Aorta (tissue), 5 donors: ENCODE measurements around the gene CDK5RAP3. TPM values are rescaled to one million over a fixed set of nuclear protein-coding genes. Genes with fewer than 3 reads are reported as not detected.

Experiments
- ATAC-seq: fragments of 200-7000 bp; cut with Tn5 transposase; one replicate; pipeline ENCODE4 v1.9.1; 2022; ENCODE audit warnings: moderate library complexity; ENCODE audit not compliant: low FRiP score
- DNase-seq, 2 donors: peaks; one replicate each; pipeline ENCODE4 v3.0.0-alpha.2; 2020
- H3K27ac ChIP-seq, 2 donors: one replicate each; pipeline ENCODE4 v1.5.1; 2013; ENCODE audit warnings: low read length in 2 of 2, mild to moderate bottlenecking in 2 of 2, moderate library complexity in 2 of 2, control low read depth in 1 of 2, inconsistent platforms in 1 of 2, low read depth in 1 of 2
- H3K27me3 ChIP-seq, 2 donors: one replicate each; pipeline ENCODE4 v1.6.1; 2013; ENCODE audit warnings: control low read depth in 1 of 2, low read length in 1 of 2, mild to moderate bottlenecking in 1 of 2, moderate library complexity in 1 of 2; ENCODE audit not compliant: insufficient read depth in 2 of 2, control insufficient read depth in 1 of 2
- H3K36me3 ChIP-seq, 2 donors: one replicate each; pipeline ENCODE4 v1.6.1; 2013; ENCODE audit warnings: control low read depth in 1 of 2, low read length in 1 of 2, mild to moderate bottlenecking in 1 of 2; ENCODE audit not compliant: insufficient read depth in 2 of 2, control insufficient read depth in 1 of 2
- H3K4me1 ChIP-seq, 2 donors: one replicate each; pipeline ENCODE4 v1.6.1; 2013; ENCODE audit warnings: low read length in 2 of 2, control low read depth in 1 of 2, mild to moderate bottlenecking in 1 of 2, moderate library complexity in 1 of 2; ENCODE audit not compliant: insufficient read depth in 2 of 2, control insufficient read depth in 1 of 2
- H3K4me3 ChIP-seq, 2 donors: one replicate each; pipeline ENCODE4 v1.5.1; 2013; ENCODE audit warnings: low read length in 2 of 2, control low read depth in 1 of 2, mild to moderate bottlenecking in 1 of 2
- H3K9me3 ChIP-seq: one replicate; pipeline ENCODE4 v1.6.1; 2013; ENCODE audit warnings: mild to moderate bottlenecking, low read length; ENCODE audit not compliant: control insufficient read depth
- WGBS, 2 donors: extraction: QIAGEN DNeasy Blood & Tissue Kit; methylation state at CpG; one replicate each; pipeline ENCODE4 v1.1.7; 2013; 5-methylcytosine and 5-hydroxymethylcytosine counted together
- intact Hi-C, 2 donors: fragments of 100-400 bp; cut with DNase I; formaldehyde crosslinking; loops; one replicate each; pipeline versions ENCODE4 v1.14.2 to v1.15.0; 2022
- polyA plus RNA-seq, 2 donors: library from polyadenylated mRNA; stranded (reverse); fragments of 200-250 nt; gene quantifications; one replicate each; pipeline ENCODE4 v1.2.3, GENCODE V29; 2013
- total RNA-seq, 2 donors: library from RNA; stranded (reverse); fragmentation: NEBNext Ultra II Directional; extraction: Animal tissue kit (Norgen Biotek cat#: 25700); gene quantifications; one replicate each; pipeline ENCODE4 v1.2.1, GENCODE V29; 2021
- donor health status: healthy with polysubstance abuse.
- donor health status: Bipolar disorder and iron deficiency.
- donor health status: DM: no; HTN: no; CAD: no.
- donor health status: DM: no; HTN: no; CAD: no.
- donor health status: DM: yes; HTN: yes; CAD: no.

The CDK5RAP3 gene
- total and polyA plus RNA-seq, 4 donors, result 66.1 to 679 (median 148) TPM

- Histone ChIP-seq H3K4me1 (no peaks in the 10 kb centered on the region), H3K36me3 (no peaks in the 10 kb centered on the region), H3K27me3 (no peaks in the 10 kb centered on the region), H3K9me3 (no peaks in the 10 kb centered on the region), H3K27ac (no peak overlapping the region), H3K4me3 (no peak overlapping the region)
- ATAC-seq (no peak), DNase-seq (no peak)
- 85 to 88% methylated on average over 17 of the region's 17 CpGs for WGBS, 2 donors
- intact Hi-C loops, result no loop called here
Observed at GRCh38 chr17:48003417-48004151, 32.7 kb downstream of the CDK5RAP3 start.

GRCh38 chr17:48004983-48005382 lies 34.1 kb downstream of the CDK5RAP3 start:
- intact Hi-C loops, result no loop called here
- no peak overlapping the region for H3K4me3 ChIP-seq
- DNase-seq (no peak), ATAC-seq (no peak)
- H3K4me1 ChIP-seq, result no peaks in the 10 kb centered on the region
- H3K27ac ChIP-seq, result no peak overlapping the region
- no peaks in the 10 kb centered on the region for H3K27me3 ChIP-seq
- no peaks in the 10 kb centered on the region for H3K36me3 ChIP-seq
- 35 to 42% methylated on average over 3 of the region's 3 CpGs for WGBS, 2 donors
- H3K9me3 ChIP-seq, result no peaks in the 10 kb centered on the region

DNA sequence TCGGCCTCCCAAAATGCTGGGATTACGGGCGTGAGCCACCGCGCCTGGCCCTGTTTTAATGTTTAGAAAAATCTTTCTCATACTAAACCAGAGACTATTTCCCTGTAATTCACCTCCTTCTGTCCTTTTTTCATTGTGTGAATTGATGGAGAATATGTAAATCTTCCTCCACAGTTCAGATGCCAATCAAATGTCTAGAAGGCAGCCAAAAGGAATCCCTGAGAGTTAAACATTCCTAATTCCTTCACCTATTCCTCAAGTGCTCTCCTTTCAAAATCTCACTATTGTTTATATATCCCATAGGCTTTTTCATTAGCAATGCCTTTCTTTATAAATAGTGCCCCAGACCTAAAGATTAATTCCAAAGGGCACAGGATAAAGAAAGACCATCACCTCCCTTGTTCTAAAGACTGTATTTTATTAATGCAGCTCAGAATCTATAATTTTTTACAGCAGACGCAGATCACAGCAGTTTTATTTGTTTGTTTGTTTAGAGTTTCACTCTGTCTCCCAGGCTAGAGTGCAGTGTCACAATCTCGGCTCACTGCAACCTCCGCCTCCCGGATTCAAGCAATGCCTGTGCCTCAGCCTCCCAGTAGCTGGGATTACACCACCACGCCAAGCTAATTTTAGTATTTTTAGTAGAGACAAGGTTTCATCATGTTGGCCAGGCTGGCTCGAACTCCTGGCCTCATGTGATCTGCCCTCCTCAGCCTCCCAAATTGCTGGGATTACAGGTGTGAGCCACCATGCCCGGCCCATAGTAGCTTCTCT lies 36.2 kb downstream of the CDK5RAP3 start:
- H3K4me3 ChIP-seq, result no peak overlapping the region
- H3K27ac ChIP-seq, result no peak overlapping the region
- intact Hi-C loops, result no loop called here
- H3K4me1 ChIP-seq, result no peaks in the 10 kb centered on the region
- no peaks in the 10 kb centered on the region for H3K27me3 ChIP-seq
- WGBS, 2 donors, result 89 to 92% methylated on average over 12 of the region's 12 CpGs
- ATAC-seq (no peak), DNase-seq (no peak)
- no peaks in the 10 kb centered on the region for H3K9me3 ChIP-seq
- no peaks in the 10 kb centered on the region for H3K36me3 ChIP-seq

- Histone ChIP-seq H3K4me1 (no peaks in the 10 kb centered on the region), H3K27ac (no peak overlapping the region), H3K9me3 (no peaks in the 10 kb centered on the region), H3K4me3 (no peak overlapping the region), H3K27me3 (no peaks in the 10 kb centered on the region), H3K36me3 (no peaks in the 10 kb centered on the region)
- WGBS, 2 donors, result 93 to 96% methylated on average over 3 of the region's 3 CpGs
- no peak for ATAC-seq
- DNase-seq, result no peak
- intact Hi-C loops, result no loop called here
Observed at GRCh38 chr17:48010193-48010592, 39.3 kb downstream of the CDK5RAP3 start.

GRCh38 chr17:48011405-48012150 lies 40.7 kb downstream of the CDK5RAP3 start:
- Histone ChIP-seq H3K27me3 (no peaks in the 10 kb centered on the region), H3K36me3 (no peaks in the 10 kb centered on the region), H3K4me3 (no peak overlapping the region), H3K4me1 (no peaks in the 10 kb centered on the region), H3K27ac (no peak overlapping the region), H3K9me3 (no peaks in the 10 kb centered on the region)
- intact Hi-C loops, result no loop called here
- ATAC-seq, result no peak
- no peak for DNase-seq
- 12 to 18% methylated on average over 23 of the region's 23 CpGs for WGBS, 2 donors

GRCh38 chr17:48012151-48012520 lies 41.2 kb downstream of the CDK5RAP3 start:
- H3K36me3 ChIP-seq, result no peaks in the 10 kb centered on the region
- no peaks in the 10 kb centered on the region for H3K9me3 ChIP-seq
- 1 to 2% methylated on average over 33 to 34 of the region's 34 CpGs for WGBS, 2 donors
- H3K27ac ChIP-seq, result no peak overlapping the region
- no peaks in the 10 kb centered on the region for H3K4me1 ChIP-seq
- no peaks in the 10 kb centered on the region for H3K27me3 ChIP-seq
- DNase-seq (peak; percentile 64 to 80), ATAC-seq (peak; percentile 66)
- H3K4me3 ChIP-seq, result no peak overlapping the region
- intact Hi-C loops, result no loop called here

DNA sequence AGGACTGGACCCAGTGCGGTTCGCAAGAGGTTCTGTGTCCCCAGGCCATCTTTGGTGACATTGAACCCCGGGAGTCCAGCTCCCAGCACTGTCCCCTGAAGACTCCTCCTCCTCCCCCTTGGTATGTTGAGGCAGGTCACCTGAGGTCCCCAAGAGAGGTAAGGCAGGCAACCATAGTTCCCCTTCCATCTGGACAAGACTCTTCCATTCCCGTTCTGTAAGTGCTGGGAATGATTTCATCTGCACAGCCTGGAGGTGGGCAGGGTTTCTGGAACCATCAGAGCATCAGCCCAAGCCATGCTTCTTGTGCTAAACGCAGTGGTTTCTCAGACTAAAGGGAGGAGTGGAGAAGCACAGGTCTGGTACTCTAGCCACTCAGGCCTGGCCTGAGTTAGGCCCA lies 41.7 kb downstream of the CDK5RAP3 start:
- no peak for ATAC-seq
- H3K4me3 ChIP-seq, result no peak overlapping the region
- H3K27ac ChIP-seq, result no peak overlapping the region
- H3K36me3 ChIP-seq, result no peaks in the 10 kb centered on the region
- DNase-seq, result no peak
- WGBS, 2 donors, result 48 to 61% methylated on average over 5 of the region's 5 CpGs
- intact Hi-C loops, result no loop called here
- no peaks in the 10 kb centered on the region for H3K27me3 ChIP-seq
- H3K4me1 ChIP-seq, result no peaks in the 10 kb centered on the region
- H3K9me3 ChIP-seq, result no peaks in the 10 kb centered on the region

- Histone ChIP-seq H3K9me3 (no peaks in the 10 kb centered on the region), H3K27me3 (no peaks in the 10 kb centered on the region), H3K4me1 (no peaks in the 10 kb centered on the region), H3K4me3 (no peak overlapping the region), H3K36me3 (no peaks in the 10 kb centered on the region), H3K27ac (no peak overlapping the region)
- intact Hi-C loops, result no loop called here
- DNase-seq (no peak), ATAC-seq (no peak)
- 68 to 78% methylated on average over 6 of the region's 6 CpGs for WGBS, 2 donors
Observed at GRCh38 chr17:48013876-48014594, 43.1 kb downstream of the CDK5RAP3 start.
